Ramos (cell line): ENCODE data around the gene LRRTM4.
"Not testable (repeated sequence)": the region's sequence is repeated elsewhere in the genome, so short reads cannot be mapped to it uniquely, and the experiment has no call there.

ENCODE experiments used
- in situ Hi-C: fragments of 300-500 bp; cut with MboI; formaldehyde crosslinking; loops from one replicate; pipeline ENCODE4 v1.14.3; 2022; ENCODE audit warnings: low sequenced_read_pairs; ENCODE audit not compliant: unreplicated experiment

The LRRTM4 gene

DNA sequence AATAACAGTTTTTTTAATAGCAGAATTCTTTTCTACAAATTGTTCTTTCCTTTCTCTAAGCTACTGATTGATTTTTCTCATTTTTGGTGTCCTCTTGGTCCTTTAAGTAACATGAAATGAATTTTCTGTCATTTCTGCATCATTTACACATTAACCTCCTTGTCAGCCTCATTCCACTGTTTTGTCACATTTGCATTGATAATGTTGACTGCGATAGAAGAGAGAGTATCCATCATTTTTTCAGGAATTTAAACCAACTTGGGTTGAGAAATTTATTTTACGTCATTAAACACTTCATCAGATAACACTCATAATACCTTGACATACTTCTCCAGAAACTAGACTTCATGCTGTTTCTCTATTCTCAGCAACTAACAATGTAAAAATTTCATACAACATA lies 422.2 kb downstream of the LRRTM4 start:
- in situ Hi-C loops = no loop called here

DNA sequence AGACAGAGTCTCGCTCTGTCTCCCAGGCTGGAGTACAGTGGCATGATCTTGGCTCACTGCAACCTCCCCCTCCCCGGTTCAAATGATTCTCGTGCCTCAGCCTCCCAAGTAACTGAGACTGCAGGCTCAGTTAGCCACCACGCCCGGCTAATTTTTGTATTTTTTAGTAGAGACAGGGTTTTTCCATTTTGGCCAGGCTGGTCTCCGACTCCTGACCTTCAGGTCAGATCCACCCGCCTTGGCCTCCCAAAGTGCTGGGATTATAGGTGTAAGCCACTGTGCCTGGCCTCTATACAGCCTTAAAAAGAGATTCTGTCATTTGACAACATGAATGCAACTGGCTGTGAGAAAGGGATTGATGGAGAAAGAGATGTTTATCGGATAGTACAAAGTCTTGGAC lies 426.7 kb downstream of the LRRTM4 start:
- in situ Hi-C loops = not testable (repeated sequence)

DNA sequence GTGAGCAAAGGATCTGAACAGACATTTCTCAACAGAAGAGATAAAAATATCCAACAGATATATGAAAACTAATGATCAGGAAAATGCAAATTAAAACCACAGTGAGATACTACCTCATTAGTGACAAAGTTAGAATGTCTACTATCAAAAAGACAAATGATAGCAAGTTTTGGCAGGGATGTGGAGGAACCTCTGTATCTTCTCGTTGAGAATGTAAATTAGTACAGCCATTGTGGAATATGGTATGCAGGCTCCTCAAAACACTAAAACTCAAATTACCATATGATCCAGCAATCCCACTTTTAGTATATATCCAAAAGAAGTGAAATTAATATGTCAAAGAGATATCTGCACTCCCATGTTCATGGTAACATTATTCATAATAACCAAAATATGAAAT lies 427.1 kb downstream of the LRRTM4 start:
- in situ Hi-C loops = no loop called here

DNA sequence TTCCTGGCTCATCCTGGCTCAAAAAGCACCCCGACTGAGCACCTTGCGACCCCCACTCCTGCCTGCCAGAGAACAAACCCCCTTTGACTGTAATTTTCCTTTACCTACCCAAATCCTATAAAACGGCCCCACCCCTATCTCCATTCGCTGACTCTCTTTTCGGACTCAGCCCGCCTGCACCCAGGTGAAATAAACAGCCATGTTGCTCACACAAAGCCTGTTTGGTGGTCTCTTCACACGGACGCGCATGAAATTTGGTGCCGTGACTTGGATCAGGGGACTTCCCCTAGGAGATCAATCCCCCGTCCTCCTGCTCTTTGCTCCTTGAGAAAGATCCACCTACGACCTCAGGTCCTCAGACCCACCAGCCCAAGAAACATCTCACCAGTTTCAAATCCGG lies 433.8 kb downstream of the LRRTM4 start:
- in situ Hi-C loops = not testable (repeated sequence)

DNA sequence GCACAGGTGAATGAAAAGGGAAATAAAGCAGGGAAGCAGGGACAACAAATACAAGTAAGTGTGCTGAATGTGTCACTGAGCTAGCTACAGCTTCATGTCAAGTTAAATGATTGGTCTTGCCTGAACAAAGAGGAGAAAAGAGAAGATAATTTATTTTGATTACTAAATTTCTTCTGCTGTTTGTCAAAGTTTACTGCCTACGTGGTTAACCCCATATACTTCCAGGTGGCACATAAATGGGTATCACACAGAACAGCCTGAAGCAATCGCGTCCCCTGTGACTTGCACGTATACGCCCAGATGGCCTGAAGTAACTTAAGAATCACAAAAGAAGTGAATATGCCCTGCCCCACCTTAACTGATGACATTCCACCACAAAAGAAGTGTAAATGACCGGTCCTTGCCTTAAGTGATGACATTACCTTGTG lies 434.2 kb downstream of the LRRTM4 start:
- in situ Hi-C loops = no loop called here

DNA sequence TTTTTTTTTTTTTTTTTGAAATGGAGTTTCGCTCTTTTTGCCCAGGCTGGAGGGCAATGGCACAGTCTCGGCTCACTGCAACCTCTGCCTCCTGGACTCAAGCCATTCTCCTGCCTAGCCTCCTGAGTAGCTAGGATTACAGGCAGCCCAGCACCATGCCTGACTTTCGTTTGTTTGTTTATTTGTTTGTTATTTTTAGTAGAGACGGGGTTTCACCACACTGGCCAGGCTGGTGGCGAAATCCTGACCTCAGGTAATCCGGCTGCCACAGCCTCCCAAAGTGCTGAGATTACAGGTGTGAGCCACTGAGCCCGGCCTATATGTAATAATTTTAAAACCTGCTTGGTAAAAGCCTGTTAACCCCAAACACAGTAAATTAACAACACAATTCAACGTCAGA lies 435.7 kb downstream of the LRRTM4 start:
- in situ Hi-C loops = no loop called here

DNA sequence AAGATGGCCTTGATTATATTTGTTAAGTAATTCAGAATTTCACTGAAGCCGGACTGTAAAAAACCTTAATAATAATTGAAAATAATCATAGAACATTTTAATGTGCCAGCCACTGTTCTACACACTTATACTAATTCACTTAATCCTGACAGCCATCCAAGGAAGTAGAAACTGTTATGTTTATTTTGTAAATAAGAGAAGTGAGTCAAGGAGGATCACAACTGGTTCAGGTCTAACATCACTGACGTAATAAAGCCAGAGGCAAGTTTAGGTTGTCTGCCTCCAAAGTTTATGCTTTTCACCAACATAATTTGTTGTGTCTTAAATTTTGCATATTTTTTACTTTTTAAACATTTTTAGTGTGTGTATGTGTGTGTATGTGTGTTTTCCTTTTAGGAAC lies 436.1 kb downstream of the LRRTM4 start:
- in situ Hi-C loops = no loop called here

DNA sequence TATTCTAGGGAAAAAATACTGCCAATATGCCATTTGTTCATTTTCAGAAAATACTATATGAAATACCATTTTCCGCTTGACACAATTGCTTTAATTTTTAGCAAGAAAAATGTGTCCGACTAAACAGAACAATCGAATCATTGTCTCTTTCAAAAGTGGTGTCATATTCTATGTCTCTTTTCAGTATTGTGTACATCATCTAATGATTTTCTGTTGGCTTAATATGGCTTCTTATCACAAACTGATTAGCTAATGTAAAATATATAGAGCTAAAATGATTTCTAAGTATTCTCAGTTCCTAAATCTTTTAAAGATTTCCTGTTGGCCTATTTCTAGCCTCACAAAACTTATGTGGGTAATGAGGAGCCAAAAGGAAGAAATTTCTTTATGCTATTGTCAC lies 436.6 kb downstream of the LRRTM4 start:
- in situ Hi-C loops = no loop called here

DNA sequence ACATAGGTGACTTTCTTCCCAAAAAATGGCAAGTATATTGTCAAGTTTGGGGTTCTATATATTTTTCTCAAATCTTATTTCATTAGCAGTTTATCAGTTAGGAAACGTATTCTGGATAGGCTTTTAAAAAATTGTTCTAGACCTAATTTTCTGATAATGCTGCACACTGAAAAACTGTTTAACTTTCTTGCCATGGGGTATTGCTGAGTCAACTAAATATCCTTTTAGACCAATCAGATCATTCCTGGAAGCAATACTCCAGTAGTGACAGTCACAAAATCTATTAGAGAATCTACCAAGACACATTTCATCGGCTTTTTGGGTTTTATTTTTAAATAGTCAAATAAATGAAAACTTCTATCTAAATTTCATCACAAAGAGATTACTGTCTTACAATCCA lies 440.6 kb downstream of the LRRTM4 start:
- in situ Hi-C loops = no loop called here

DNA sequence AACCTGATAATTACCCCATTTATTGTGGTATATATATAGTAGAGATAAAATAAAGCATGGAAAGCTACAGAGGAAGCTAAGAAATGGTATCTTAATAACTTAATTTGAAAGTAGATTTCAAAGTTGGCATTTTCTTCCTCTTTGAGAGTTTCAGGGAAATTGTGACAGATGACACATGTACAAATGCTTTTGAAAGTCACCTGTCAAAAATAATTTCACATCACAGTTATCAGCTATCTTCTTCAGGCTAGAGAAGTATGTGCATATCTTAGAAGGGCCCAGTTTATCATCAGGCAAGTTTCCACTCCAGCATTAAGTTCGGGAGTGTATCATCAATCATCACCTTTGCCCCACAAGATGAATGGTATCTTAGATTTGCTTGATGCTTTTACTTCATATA lies 457.9 kb downstream of the LRRTM4 start:
- in situ Hi-C loops = no loop called here

DNA sequence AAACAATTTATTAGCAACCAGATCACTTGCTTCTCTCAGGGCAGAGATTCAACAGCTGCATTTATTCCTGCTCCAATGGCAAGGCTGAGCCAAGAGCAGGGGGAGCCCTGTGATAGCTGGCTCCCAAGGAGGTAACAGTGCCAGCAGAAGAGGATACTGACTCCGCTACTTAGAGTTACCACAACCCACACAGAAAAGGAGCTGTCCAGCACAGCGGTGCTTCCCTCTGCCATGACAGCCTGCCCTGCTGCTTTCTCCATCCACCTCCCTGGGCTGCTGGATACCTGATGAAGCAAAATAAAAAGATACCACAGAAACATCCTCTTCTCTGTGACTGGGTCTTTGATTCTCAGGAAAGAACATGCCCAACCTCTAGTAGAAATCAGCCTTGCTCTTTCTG lies 467.2 kb downstream of the LRRTM4 start:
- in situ Hi-C loops = no loop called here

DNA sequence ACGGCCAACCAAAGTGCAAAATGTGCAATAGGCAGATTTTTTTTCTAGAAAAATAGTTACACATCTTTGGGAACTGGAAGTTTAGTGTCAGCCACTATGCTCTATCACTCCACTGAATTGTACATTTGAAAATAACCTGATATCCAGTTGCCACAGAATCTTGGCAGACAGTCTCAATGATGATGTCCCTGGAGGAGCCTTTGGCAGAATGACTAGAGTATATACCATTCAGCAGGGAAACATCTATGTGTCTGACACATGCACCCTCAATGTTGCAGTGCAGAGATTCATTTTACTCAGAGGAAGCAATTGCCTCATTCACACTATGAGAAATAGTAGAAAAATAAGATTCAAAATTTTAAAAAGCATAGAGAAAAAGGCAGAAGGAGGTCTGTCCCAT lies 475.8 kb downstream of the LRRTM4 start:
- in situ Hi-C loops = no loop called here

DNA sequence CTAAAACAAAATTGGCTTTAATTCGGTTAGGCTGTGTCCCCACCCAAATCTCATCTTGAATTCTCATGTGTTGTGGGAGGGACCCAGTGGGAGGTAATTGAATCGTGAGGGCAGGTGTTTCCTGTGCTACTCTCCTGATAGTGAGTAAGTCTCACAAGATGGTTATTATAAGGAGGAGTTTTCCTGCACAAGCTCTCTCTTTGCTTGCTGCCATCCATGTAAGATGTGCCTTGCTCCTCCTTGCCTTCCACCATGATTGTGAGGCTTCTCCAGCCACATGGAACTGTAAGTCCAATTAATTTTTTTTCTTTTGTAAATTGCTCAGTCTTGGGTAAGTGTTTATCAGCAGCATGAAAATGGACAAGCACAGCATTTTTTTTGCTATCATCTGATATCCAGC lies 476.7 kb downstream of the LRRTM4 start:
- in situ Hi-C loops = not testable (repeated sequence)

DNA sequence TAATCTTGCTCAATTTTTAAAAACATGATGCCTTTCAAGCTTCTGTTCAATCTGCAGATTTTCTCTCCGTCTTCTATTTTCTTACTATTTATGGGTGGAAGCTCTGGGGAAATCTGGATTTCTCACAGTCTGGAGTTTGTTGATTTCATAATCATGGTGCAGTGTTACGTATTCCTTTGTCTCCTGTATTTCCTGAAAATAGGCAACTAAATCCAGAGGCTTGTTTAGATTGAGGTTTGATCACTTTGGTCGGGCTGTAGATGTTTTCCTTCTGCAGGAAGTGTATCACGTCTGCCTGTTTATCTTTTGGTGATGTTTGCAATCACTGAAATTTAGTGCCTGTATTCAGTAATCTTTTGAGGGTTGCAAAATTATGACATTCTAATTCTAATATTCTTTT lies 487.7 kb downstream of the LRRTM4 start:
- in situ Hi-C loops = no loop called here

DNA sequence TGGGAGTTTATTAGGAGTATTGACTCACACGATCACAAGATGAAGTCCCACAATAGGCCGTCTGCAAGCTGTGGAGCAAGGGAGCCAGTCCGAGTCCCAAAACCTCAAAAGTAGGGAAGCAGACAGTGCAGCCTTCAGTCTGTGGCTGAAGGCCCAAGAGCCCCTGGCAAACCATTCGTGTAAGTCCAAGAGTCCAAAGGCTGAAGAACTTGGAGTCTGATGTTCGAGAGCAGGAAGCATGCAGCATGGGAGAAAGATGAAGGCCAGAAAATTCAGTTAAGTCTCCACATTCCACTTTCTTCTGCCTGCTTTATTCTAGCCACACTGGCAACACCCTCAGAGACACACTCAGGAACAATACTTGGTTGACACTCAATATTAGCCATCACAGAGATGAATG lies 492.9 kb downstream of the LRRTM4 start:
- in situ Hi-C loops = not testable (repeated sequence)

DNA sequence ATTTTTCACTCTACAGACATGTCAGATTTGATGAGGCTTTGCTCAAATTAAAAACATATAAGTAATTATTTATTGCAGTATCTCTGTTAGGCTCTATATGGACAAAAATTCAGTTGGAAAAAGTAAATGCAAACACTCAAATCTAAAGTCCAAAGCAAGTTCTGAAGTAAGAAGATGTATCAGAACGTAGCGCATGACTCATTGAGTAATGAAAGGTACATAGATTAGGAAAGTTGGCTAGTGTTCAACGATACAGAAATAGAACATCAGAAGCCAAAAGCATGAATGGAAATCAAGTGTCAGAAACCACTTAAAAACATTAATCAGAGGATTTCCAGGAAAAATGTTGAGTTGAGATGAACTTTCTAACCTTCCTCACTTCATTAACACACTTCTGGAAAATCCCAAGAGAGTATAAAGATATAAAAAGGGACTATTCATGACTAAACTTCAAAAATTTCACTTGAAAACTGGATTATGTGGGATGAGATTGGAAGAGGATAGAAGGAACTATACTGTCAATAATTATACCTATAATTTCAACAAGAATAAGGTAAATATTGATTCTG lies 494.1 kb downstream of the LRRTM4 start:
- in situ Hi-C loops = no loop called here

DNA sequence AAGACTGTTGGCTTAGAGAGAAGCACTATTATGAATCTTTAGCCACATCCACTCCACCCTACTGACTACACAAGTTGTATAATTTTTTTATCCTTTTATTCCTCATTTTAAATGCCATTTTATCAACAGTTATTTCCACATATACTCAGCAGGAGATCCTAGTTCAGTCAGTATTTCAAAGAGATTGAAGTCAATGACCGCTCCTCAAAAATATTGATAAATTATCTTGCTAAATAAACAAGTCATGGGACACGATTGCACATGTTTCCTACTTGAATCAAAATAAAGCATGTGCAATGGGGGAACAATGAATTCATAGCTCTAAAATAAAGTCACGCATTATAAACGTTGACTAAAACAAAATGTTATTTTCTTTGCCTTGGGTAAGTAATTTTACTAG lies 496.5 kb downstream of the LRRTM4 start:
- in situ Hi-C loops = no loop called here

DNA sequence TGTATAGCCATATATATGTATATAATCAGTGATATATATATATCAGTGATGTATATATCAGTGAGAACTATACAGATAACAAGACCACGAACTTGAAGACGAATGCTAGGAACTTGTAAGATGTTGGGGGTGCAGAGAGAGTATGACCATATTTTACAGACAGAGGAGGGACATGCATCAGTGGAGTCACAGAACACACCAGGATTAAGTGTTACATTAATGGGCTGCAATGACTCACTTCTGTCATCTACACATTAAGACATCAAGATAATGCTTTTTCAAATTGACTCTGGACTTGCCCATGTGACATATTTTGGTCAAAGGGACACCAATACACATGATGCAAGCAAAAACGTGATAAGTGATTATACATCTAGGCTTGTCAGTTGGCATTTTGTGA lies 501.0 kb downstream of the LRRTM4 start:
- in situ Hi-C loops = no loop called here

DNA sequence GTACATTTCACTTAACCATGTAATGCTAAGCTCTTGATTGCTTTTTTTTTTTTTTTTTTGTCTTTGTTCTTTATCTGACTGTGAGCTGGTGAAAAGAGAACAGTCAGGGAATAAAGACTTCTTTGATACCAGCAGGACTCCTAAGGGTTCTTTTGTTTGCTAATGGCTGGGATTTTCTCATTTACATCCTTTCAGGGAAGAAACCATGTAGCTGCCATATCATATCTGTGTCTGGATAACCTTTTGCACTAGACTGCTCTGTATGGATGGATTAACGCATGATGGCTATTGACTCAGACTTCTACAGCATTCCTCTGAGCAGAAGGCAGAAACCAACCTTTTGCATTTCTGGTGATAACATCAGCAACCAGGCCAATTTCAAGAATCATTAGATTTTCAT lies 504.0 kb downstream of the LRRTM4 start:
- in situ Hi-C loops = no loop called here

DNA sequence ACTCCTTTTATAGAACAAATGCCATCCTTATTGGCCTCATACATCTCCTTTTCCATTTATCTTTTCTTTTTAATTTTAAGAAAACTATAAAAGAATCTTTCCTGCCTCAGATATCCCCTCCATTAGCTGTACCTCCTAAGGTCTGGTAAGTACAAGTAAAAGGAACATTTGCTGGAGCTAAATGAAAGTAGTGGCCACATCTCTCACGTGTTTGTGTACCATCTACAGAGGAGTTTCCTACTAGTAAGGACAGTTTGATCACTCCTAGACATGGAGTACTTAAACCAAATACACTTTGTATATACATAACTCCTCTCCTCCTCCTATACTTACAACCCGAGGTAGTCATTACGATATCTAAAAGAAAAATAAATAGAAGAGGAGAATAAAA lies 504.8 kb downstream of the LRRTM4 start:
- in situ Hi-C loops = no loop called here

DNA sequence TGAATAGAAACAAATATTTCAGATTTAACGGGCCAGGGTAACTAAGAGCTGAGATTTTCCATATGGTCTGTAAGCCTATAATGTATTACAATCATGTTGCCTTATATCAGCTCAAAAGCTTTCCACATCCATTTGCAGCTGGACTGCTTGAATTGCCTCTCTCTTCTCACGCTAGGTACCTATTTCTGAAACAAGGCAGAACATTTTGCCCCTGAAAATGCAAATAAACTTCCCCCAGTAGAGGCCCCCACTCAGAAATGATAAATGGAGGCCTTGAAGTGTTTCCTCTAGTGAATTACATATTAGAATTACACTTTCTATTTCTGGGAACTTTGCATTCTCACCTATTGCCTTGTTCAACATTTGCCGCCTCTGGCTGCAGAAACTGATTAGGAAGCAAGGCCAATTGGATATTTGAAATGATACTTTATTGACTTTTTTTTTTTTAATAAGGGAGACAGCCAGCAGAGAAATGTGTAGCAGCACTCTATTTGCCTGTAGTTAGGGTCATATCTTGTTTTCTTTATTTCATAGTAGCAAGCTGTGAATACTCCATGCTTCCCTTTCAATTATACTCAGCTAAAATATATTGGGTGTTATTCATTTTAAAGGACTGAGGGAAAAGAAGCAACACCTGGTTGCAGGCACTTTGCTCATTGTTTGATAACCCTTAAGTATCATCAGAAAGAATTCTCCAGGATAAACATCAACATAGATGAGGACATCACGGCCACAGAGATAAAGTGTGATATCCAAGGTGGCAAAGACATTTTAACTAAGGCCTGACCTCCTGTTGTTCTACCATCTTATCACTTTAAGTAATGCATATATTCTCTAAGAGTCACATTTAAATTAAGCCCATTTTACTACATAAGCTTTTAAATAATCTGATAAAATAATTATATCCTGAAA lies 505.5 kb downstream of the LRRTM4 start:
- in situ Hi-C loops = no loop called here

DNA sequence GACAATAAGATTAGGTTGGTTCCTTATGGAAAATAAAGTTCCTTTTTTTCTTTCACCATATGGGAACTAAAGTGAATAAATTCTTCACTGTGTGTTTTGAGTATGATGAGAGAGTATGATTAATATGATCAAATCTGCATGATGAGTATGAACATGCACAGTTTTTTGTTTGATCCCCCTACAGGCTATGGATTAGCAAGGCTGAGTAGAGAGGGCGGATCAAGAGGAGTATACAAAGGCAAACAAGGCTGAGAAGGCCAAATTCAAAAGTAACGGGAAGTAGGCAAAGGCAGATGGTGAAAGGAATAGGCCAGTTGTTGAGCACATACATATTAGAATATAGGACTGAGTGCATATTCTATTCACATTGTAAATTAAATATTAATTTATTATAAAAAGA lies 508.2 kb downstream of the LRRTM4 start:
- in situ Hi-C loops = no loop called here
